Daoy (cell line): Measurements from ENCODE around the gene DCAF5. TPM values are rescaled to one million over a fixed set of nuclear protein-coding genes. Genes with fewer than 3 reads are reported as not detected.
A peak's percentile ranks its signal among the peaks of the same experiment; 100 is the strongest.
"Not testable (repeated sequence)": the region's sequence is repeated elsewhere in the genome, so short reads cannot be mapped to it uniquely, and the experiment has no call there.

Source experiments
- DNase-seq: peaks from one replicate; pipeline ENCODE4 v3.0.0-alpha.2; 2015; ENCODE audit warnings: low read depth
- total RNA-seq: library from RNA; depleted of rRNA; stranded (reverse); fragments of >200 nt; shearing (Covaris generic); gene quantifications from 2 replicates; pipeline ENCODE4 v1.2.3, GENCODE V29; 2014; rRNA removed

Gene DCAF5
- total RNA-seq = 7.8 and 9.7 TPM in 2 replicates

GRCh38 chr14:69152902-69153151 lies at the start of gene DCAF5:
Gene DCAF5 (minus strand): TSS chr14:69153119. CDS start chr14:69152978, 141 bp downstream.
- DNase-seq = no peak

DNA sequence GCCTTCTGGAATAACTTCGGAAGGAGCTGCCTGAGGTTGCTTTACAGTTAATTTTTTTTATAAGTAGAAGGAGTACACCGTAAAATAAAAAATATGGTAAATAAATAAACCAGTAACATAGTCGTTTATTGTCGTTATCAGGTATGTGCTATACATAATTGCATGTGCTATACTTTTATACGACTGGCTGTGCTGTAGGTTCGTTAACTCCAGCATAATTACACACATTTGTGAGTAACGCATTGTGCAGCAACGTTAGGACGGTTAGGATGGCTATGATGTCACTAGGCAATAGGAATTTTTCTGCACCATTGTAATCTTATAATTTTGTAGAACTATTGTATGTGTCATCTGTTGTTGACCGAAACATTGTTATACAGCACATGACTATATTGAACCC lies 46.9 kb upstream of the DCAF5 start:
- DNase-seq = no peak

- no peak for DNase-seq
Observed at GRCh38 chr14:69193721-69194120, 40.8 kb upstream of the DCAF5 start.

GRCh38 chr14:69191340-69192111 lies 38.6 kb upstream of the DCAF5 start, which contains the start of gene EXD2:
Gene EXD2 (plus strand): TSS chr14:69191498. CDS start chr14:69209471, 17,973 bp downstream.
- DNase-seq = peak; percentile 95

DNA sequence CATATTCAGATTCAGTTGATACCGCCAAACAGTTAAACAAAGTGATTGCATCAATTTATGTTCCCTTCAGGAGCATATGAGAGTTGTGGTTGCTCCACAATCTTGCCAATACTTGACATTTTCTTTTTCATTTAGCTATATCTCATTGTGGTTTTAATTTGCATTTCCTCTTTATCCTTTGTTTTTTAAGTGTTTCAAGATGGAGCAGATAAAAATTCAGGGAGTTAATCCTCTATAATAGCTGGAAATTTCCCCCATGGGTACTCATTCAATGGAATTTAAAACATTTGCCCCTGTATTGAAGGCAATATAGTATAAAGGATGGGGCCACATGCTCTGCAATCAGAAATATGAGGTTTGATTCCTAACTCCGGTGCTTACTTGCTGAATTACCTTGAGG lies 37.3 kb upstream of the DCAF5 start:
- no peak for DNase-seq

- DNase-seq = peak; percentile 19
Observed at GRCh38 chr14:69183735-69184134, 30.8 kb upstream of the DCAF5 start.

DNA sequence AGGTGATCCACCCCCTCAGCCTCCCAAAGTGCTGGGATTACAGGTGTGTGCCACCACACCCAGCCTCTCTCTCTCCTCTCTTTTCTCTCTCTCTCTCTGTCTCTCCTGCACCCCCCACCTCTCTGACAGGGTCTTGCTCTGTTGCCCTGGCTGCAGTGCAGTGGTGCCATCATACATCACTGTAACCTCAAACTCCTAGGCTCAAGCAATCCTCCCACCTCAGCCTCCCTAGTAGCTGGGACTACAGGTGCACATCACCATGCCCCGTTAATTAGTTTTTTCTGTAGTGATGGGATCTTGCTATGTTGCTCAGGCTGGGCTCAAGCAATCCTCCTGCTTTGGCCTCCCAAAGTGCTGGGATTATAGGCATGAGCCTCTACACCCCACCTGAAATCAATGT lies 29.7 kb upstream of the DCAF5 start:
- DNase-seq = not testable (repeated sequence)

DNA sequence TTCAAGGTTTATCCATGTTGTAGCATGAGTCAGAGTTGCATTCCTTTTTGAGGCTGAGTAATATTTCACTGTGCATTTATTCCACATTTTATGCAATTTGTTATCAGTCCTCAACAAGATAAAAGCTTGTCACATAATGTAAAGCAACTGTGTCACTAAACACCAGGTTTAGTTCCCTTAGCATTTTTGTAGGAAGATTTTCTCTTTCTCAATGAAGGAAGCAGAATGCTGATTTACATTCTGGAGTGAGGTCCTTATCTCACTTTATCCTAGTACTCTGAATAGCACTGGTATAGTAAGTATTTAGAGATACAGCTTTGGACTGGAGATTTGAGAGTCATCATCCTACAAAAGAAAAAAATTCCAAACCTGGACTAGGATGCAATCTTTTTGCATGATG lies 28.6 kb upstream of the DCAF5 start:
- no peak for DNase-seq

- DNase-seq = no peak
Observed at GRCh38 chr14:69175130-69175529, 22.2 kb upstream of the DCAF5 start.

GRCh38 chr14:69171569-69171968 lies 18.6 kb upstream of the DCAF5 start:
- no peak for DNase-seq

DNA sequence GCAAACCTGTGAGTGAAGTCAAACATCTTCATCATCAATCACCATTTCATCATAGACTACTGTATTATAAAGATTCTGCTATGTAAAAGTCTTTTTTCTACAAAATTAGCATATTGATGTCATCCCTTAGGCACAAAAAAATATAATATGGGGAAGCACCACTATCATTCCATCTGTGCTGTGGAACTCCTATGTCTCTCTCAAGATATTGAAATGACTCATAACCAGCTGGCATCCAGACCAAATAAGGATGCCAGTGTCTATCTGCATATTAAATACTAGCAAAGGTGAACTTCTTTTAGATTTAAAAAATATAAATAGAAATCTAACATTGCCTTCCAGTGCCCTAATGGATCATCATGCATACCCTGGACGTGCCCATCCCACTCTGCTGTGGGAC lies 17.9 kb upstream of the DCAF5 start:
- no peak for DNase-seq

GRCh38 chr14:69165787-69166186 lies 12.9 kb upstream of the DCAF5 start:
- not testable (repeated sequence) for DNase-seq

- DNase-seq = no peak
Observed at GRCh38 chr14:69161590-69161989, 8.7 kb upstream of the DCAF5 start.

DNA sequence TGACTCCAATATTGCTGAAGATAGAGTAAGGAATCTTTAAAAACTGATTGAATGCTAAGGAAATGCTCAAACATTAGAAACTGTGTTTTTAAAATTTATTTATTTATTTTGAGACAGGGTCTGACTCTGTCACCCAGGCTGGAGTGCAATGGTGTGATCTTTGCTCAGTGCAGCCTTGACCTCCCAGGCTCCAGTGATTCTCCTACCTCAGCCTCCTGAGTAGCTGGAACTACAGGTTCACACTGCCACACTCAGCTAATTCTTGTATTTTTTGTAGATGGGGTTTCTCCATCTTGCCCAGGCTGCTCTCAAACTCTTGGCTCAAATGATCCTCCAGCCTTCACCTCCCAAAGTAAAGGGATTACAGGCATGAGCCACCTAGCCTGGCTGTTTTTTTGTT lies 3.3 kb upstream of the DCAF5 start:
- DNase-seq = no peak

- peak; percentile 25 for DNase-seq
Observed at GRCh38 chr14:69154779-69155178, 1.9 kb upstream of the DCAF5 start.

- peak; percentile 24 for DNase-seq
Observed at GRCh38 chr14:69153873-69154270, 953 bp upstream of the DCAF5 start.

- peak; percentile 98 for DNase-seq
Observed at GRCh38 chr14:69153152-69153872, 393 bp upstream of the DCAF5 start.

- peak; percentile 54 for DNase-seq
Observed at GRCh38 chr14:69152181-69152901, 578 bp downstream of the DCAF5 start.

- peak; percentile 81 for DNase-seq
Observed at GRCh38 chr14:69151458-69152180, 1.3 kb downstream of the DCAF5 start.

GRCh38 chr14:69149461-69150244 lies 3.3 kb downstream of the DCAF5 start:
- no peak for DNase-seq

DNA sequence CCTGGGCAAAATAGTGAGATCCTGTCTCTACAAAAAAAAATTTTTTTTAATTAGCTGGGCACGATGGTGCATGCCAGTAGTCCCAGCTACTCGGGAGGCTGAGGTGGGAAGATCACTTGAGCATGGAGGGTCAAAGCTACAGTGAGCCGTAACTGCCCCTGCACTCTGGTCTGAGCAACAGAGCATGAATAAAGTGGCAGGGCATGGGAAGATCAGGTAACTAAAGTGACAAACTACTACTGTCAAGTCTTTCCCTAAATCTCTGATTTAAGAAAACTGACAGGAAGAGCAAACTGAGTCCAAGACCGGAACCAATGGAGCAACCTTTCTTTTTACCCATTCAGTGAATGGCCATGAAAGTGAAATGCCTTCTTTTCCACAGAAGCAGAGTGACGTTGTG lies 10.8 kb downstream of the DCAF5 start:
- DNase-seq = no peak
